ENCODE measurements around the gene LRP1B.

Gene LRP1B

GRCh38 chr2:140210963-140211362 lies 1919.9 kb downstream of the LRP1B start:
- no peaks in the 10 kb centered on the region for H3K4me1 ChIP-seq (ENCODE audit: control insufficient read depth in 2 of 2, insufficient read depth in 2 of 2, low read length in 2 of 2)
- no peak overlapping the region for H3K27ac ChIP-seq (ENCODE audit: low read depth in 2 of 2, low read length in 2 of 2)
- H3K4me3 ChIP-seq (ENCODE audit: low read length in 2 of 2), result no peak overlapping the region
- H3K9me3 ChIP-seq (ENCODE audit: control insufficient read depth in 2 of 2, low read length in 2 of 2), result no peaks in the 10 kb centered on the region
- no peaks in the 10 kb centered on the region for H3K36me3 ChIP-seq (ENCODE audit: control insufficient read depth in 2 of 2, insufficient read depth in 2 of 2, low read length in 2 of 2)
- no peak overlapping the region for H3K9ac ChIP-seq (ENCODE audit: low read depth in 1 of 2, low read length in 2 of 2)
- H3K27me3 ChIP-seq (ENCODE audit: control insufficient read depth in 2 of 2, insufficient read depth in 2 of 2, low read length in 2 of 2), result no peaks in the 10 kb centered on the region

- H3K9me3 ChIP-seq (ENCODE audit: control insufficient read depth in 2 of 2, low read length in 2 of 2), result no peaks in the 10 kb centered on the region
- H3K27me3 ChIP-seq (ENCODE audit: control insufficient read depth in 2 of 2, insufficient read depth in 2 of 2, low read length in 2 of 2), result no peaks in the 10 kb centered on the region
- no peaks in the 10 kb centered on the region for H3K4me1 ChIP-seq (ENCODE audit: control insufficient read depth in 2 of 2, insufficient read depth in 2 of 2, low read length in 2 of 2)
- no peak overlapping the region for H3K4me3 ChIP-seq (ENCODE audit: low read length in 2 of 2)
- no peak overlapping the region for H3K27ac ChIP-seq (ENCODE audit: low read depth in 2 of 2, low read length in 2 of 2)
- H3K9ac ChIP-seq (ENCODE audit: low read depth in 1 of 2, low read length in 2 of 2), result no peak overlapping the region
- H3K36me3 ChIP-seq (ENCODE audit: control insufficient read depth in 2 of 2, insufficient read depth in 2 of 2, low read length in 2 of 2), result no peaks in the 10 kb centered on the region
Measured at GRCh38 chr2:140205093-140205492, 1925.7 kb downstream of the LRP1B start.

GRCh38 chr2:140203347-140203746 lies 1927.5 kb downstream of the LRP1B start:
- H3K36me3 ChIP-seq (ENCODE audit: control insufficient read depth in 2 of 2, insufficient read depth in 2 of 2, low read length in 2 of 2), result no peaks in the 10 kb centered on the region
- H3K27ac ChIP-seq (ENCODE audit: low read depth in 2 of 2, low read length in 2 of 2), result no peak overlapping the region
- no peaks in the 10 kb centered on the region for H3K27me3 ChIP-seq (ENCODE audit: control insufficient read depth in 2 of 2, insufficient read depth in 2 of 2, low read length in 2 of 2)
- no peak overlapping the region for H3K4me3 ChIP-seq (ENCODE audit: low read length in 2 of 2)
- no peaks in the 10 kb centered on the region for H3K4me1 ChIP-seq (ENCODE audit: control insufficient read depth in 2 of 2, insufficient read depth in 2 of 2, low read length in 2 of 2)
- H3K9me3 ChIP-seq (ENCODE audit: control insufficient read depth in 2 of 2, low read length in 2 of 2), result no peaks in the 10 kb centered on the region
- H3K9ac ChIP-seq (ENCODE audit: low read depth in 1 of 2, low read length in 2 of 2), result no peak overlapping the region

- Histone ChIP-seq H3K4me1 (ENCODE audit: control insufficient read depth in 2 of 2, insufficient read depth in 2 of 2, low read length in 2 of 2) (no peaks in the 10 kb centered on the region), H3K27ac (ENCODE audit: low read depth in 2 of 2, low read length in 2 of 2) (no peak overlapping the region), H3K9ac (ENCODE audit: low read depth in 1 of 2, low read length in 2 of 2) (no peak overlapping the region), H3K4me3 (ENCODE audit: low read length in 2 of 2) (no peak overlapping the region), H3K36me3 (ENCODE audit: control insufficient read depth in 2 of 2, insufficient read depth in 2 of 2, low read length in 2 of 2) (no peaks in the 10 kb centered on the region), H3K9me3 (ENCODE audit: control insufficient read depth in 2 of 2, low read length in 2 of 2) (no peaks in the 10 kb centered on the region), H3K27me3 (ENCODE audit: control insufficient read depth in 2 of 2, insufficient read depth in 2 of 2, low read length in 2 of 2) (no peaks in the 10 kb centered on the region)
Measured at GRCh38 chr2:140201572-140201971, 1929.2 kb downstream of the LRP1B start.

GRCh38 chr2:140200764-140201163 lies 1930.1 kb downstream of the LRP1B start:
- no peak overlapping the region for H3K27ac ChIP-seq (ENCODE audit: low read depth in 2 of 2, low read length in 2 of 2)
- no peak overlapping the region for H3K4me3 ChIP-seq (ENCODE audit: low read length in 2 of 2)
- H3K9ac ChIP-seq (ENCODE audit: low read depth in 1 of 2, low read length in 2 of 2), result no peak overlapping the region
- no peaks in the 10 kb centered on the region for H3K9me3 ChIP-seq (ENCODE audit: control insufficient read depth in 2 of 2, low read length in 2 of 2)
- no peaks in the 10 kb centered on the region for H3K36me3 ChIP-seq (ENCODE audit: control insufficient read depth in 2 of 2, insufficient read depth in 2 of 2, low read length in 2 of 2)
- H3K4me1 ChIP-seq (ENCODE audit: control insufficient read depth in 2 of 2, insufficient read depth in 2 of 2, low read length in 2 of 2), result no peaks in the 10 kb centered on the region
- H3K27me3 ChIP-seq (ENCODE audit: control insufficient read depth in 2 of 2, insufficient read depth in 2 of 2, low read length in 2 of 2), result no peaks in the 10 kb centered on the region

- no peaks in the 10 kb centered on the region for H3K36me3 ChIP-seq (ENCODE audit: control insufficient read depth in 2 of 2, insufficient read depth in 2 of 2, low read length in 2 of 2)
- H3K4me1 ChIP-seq (ENCODE audit: control insufficient read depth in 2 of 2, insufficient read depth in 2 of 2, low read length in 2 of 2), result no peaks in the 10 kb centered on the region
- no peak overlapping the region for H3K27ac ChIP-seq (ENCODE audit: low read depth in 2 of 2, low read length in 2 of 2)
- H3K27me3 ChIP-seq (ENCODE audit: control insufficient read depth in 2 of 2, insufficient read depth in 2 of 2, low read length in 2 of 2), result no peaks in the 10 kb centered on the region
- H3K4me3 ChIP-seq (ENCODE audit: low read length in 2 of 2), result no peak overlapping the region
- H3K9ac ChIP-seq (ENCODE audit: low read depth in 1 of 2, low read length in 2 of 2), result no peak overlapping the region
- H3K9me3 ChIP-seq (ENCODE audit: control insufficient read depth in 2 of 2, low read length in 2 of 2), result no peaks in the 10 kb centered on the region
Measured at GRCh38 chr2:140200307-140200706, 1930.5 kb downstream of the LRP1B start.

GRCh38 chr2:140199312-140199711 lies 1931.5 kb downstream of the LRP1B start:
- Histone ChIP-seq H3K4me1 (ENCODE audit: control insufficient read depth in 2 of 2, insufficient read depth in 2 of 2, low read length in 2 of 2) (no peaks in the 10 kb centered on the region), H3K9ac (ENCODE audit: low read depth in 1 of 2, low read length in 2 of 2) (no peak overlapping the region), H3K9me3 (ENCODE audit: control insufficient read depth in 2 of 2, low read length in 2 of 2) (no peaks in the 10 kb centered on the region), H3K36me3 (ENCODE audit: control insufficient read depth in 2 of 2, insufficient read depth in 2 of 2, low read length in 2 of 2) (no peaks in the 10 kb centered on the region), H3K4me3 (ENCODE audit: low read length in 2 of 2) (no peak overlapping the region), H3K27ac (ENCODE audit: low read depth in 2 of 2, low read length in 2 of 2) (no peak overlapping the region), H3K27me3 (ENCODE audit: control insufficient read depth in 2 of 2, insufficient read depth in 2 of 2, low read length in 2 of 2) (no peaks in the 10 kb centered on the region)

- no peaks in the 10 kb centered on the region for H3K27me3 ChIP-seq (ENCODE audit: control insufficient read depth in 2 of 2, insufficient read depth in 2 of 2, low read length in 2 of 2)
- no peaks in the 10 kb centered on the region for H3K9me3 ChIP-seq (ENCODE audit: control insufficient read depth in 2 of 2, low read length in 2 of 2)
- no peaks in the 10 kb centered on the region for H3K4me1 ChIP-seq (ENCODE audit: control insufficient read depth in 2 of 2, insufficient read depth in 2 of 2, low read length in 2 of 2)
- no peak overlapping the region for H3K4me3 ChIP-seq (ENCODE audit: low read length in 2 of 2)
- H3K27ac ChIP-seq (ENCODE audit: low read depth in 2 of 2, low read length in 2 of 2), result no peak overlapping the region
- no peaks in the 10 kb centered on the region for H3K36me3 ChIP-seq (ENCODE audit: control insufficient read depth in 2 of 2, insufficient read depth in 2 of 2, low read length in 2 of 2)
- no peak overlapping the region for H3K9ac ChIP-seq (ENCODE audit: low read depth in 1 of 2, low read length in 2 of 2)
Measured at GRCh38 chr2:140187086-140187485, 1943.7 kb downstream of the LRP1B start.

GRCh38 chr2:140186313-140186712 lies 1944.5 kb downstream of the LRP1B start:
- no peak overlapping the region for H3K27ac ChIP-seq (ENCODE audit: low read depth in 2 of 2, low read length in 2 of 2)

GRCh38 chr2:140185076-140185475 lies 1945.7 kb downstream of the LRP1B start:
- Histone ChIP-seq H3K4me1 (ENCODE audit: control insufficient read depth in 2 of 2, insufficient read depth in 2 of 2, low read length in 2 of 2) (no peaks in the 10 kb centered on the region), H3K4me3 (ENCODE audit: low read length in 2 of 2) (no peak overlapping the region), H3K9me3 (ENCODE audit: control insufficient read depth in 2 of 2, low read length in 2 of 2) (no peaks in the 10 kb centered on the region), H3K27me3 (ENCODE audit: control insufficient read depth in 2 of 2, insufficient read depth in 2 of 2, low read length in 2 of 2) (no peaks in the 10 kb centered on the region), H3K9ac (ENCODE audit: low read depth in 1 of 2, low read length in 2 of 2) (no peak overlapping the region), H3K27ac (ENCODE audit: low read depth in 2 of 2, low read length in 2 of 2) (no peak overlapping the region), H3K36me3 (ENCODE audit: control insufficient read depth in 2 of 2, insufficient read depth in 2 of 2, low read length in 2 of 2) (no peaks in the 10 kb centered on the region)

More at GRCh38 chr2:140186313-140186712, 1944.5 kb downstream of the LRP1B start:
- no peaks in the 10 kb centered on the region for H3K27me3 ChIP-seq (ENCODE audit: control insufficient read depth in 2 of 2, insufficient read depth in 2 of 2, low read length in 2 of 2)
- no peak overlapping the region for H3K4me3 ChIP-seq (ENCODE audit: low read length in 2 of 2)
- H3K9ac ChIP-seq (ENCODE audit: low read depth in 1 of 2, low read length in 2 of 2), result no peak overlapping the region
- H3K4me1 ChIP-seq (ENCODE audit: control insufficient read depth in 2 of 2, insufficient read depth in 2 of 2, low read length in 2 of 2), result no peaks in the 10 kb centered on the region
- no peaks in the 10 kb centered on the region for H3K9me3 ChIP-seq (ENCODE audit: control insufficient read depth in 2 of 2, low read length in 2 of 2)
- H3K36me3 ChIP-seq (ENCODE audit: control insufficient read depth in 2 of 2, insufficient read depth in 2 of 2, low read length in 2 of 2), result no peaks in the 10 kb centered on the region

All from mucosa of rectum (tissue), 2 donors.